ENCODE measurements around the gene ZSCAN18.

ZSCAN18 gene

GRCh38 chr19:58042495-58043340, 55.3 kb downstream of the ZSCAN18 start:
- no peak for DNase-seq

- no peak for DNase-seq
Measured at GRCh38 chr19:58040751-58041525, 57.1 kb downstream of the ZSCAN18 start.

DNA sequence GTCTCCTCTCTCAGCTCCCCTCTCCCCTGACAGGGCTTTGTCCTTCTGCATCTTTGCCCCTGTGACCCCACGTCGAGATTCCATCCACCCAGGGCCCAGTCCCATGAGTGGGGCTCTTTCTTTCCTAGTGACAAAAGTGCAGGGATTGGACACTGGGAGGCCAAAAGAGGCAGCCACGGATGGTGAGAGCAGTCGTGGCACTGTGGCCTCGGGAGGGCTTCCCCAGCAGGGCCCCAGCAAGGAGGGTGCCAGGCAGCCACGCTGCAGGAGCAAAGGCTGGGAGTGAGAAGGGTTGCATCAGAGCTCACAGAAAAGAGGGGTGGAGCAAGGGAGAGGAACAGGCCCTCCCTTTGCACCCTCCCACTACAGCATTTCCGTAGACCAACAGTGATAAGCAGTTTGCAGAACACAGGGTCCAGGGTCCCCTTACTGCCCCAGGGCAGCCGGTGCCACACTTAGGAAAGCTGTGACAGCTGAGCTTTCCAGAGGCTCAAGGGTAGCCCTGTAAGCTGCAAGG, 59.3 kb downstream of the ZSCAN18 start:
- DNase-seq: no peak

- DNase-seq: no peak
Measured at GRCh38 chr19:58037927-58038687, 59.9 kb downstream of the ZSCAN18 start.

DNA sequence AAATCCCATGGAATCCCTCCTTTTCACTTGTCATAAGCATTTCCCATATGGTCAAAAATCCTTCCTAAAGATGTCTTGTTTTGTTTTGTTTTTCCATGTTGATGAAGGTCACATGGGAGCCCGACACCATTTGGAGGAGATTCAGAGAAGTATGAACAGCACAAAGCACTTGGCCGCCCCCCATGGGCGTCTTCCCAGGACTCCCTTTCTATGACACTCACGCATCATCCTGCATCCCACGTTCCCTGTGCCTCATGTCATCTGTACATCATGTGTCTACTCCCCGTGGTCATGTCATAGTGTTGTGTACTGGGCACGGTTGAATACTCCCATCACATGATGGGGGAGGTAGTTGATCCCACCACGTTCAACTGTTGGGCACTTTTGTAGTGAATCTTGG, 62.2 kb downstream of the ZSCAN18 start:
- DNase-seq: no peak

DNA sequence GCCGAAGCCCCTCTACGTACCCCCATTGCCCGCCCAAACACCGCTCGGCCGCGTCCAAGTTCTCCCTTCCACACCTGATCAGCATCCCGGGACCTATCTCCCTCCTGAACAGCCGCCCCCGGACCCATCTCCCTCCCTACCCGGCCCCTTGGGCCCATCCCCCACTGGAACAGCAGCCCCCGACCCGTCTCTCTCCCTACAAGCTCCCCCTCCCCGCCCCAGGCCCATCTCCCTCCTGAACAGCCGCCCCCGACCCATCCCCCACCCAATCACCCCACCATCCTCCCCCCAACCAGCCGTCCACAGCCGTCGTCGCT, 63.6 kb downstream of the ZSCAN18 start:
- no peak for DNase-seq

Measured in activated T-cell treated with anti-CD3 and anti-CD28 coated beads, Interleukin-2, amount 50 U/mL, for 48 hours (primary cell).